Mesothelial cell of epicardium (in vitro differentiated cells): ENCODE results near the gene NCAPD2. TPM values are rescaled to one million over a fixed set of nuclear protein-coding genes. Genes with fewer than 3 reads are reported as not detected.
A peak's percentile ranks its signal among the peaks of the same experiment; 100 is the strongest.

Source experiments
- DNase-seq, 2 experiments: peaks; one replicate each; pipeline ENCODE4 v3.0.0; 2021; ENCODE audit warnings: low spot score in 2 of 2; ENCODE audit not compliant: unreplicated experiment in 2 of 2
- H3K27ac Mint-ChIP-seq: 2 replicates; pipeline ENCODE4 v1.8.0; 2021; ENCODE audit warnings: mixed read lengths
- H3K27me3 Mint-ChIP-seq: 2 replicates; pipeline ENCODE4 v1.8.0; 2021; ENCODE audit warnings: low read depth, mixed read lengths
- H3K36me3 Mint-ChIP-seq: 2 replicates; pipeline ENCODE4 v1.8.0; 2021; ENCODE audit warnings: mixed read lengths
- H3K4me1 Mint-ChIP-seq: 2 replicates; pipeline ENCODE4 v1.8.0; 2021; ENCODE audit warnings: mixed read lengths
- H3K4me3 Mint-ChIP-seq: 2 replicates; pipeline ENCODE4 v1.8.0; 2021; ENCODE audit warnings: mild to moderate bottlenecking, moderate library complexity, mixed read lengths
- H3K9me3 Mint-ChIP-seq: 2 replicates; pipeline ENCODE4 v1.8.0; 2021; ENCODE audit warnings: mixed read lengths
- total RNA-seq: library from RNA; stranded (reverse); gene quantifications from 3 replicates; pipeline ENCODE4 v1.2.1, GENCODE V29; 2021
- TF ChIP-seq, protein P1 (sequence below): fragments of 200-600 bp; sonication (generic); IDR thresholded peaks from one replicate; pipeline ENCODE4 v1.5.0; 2021; ENCODE audit warnings: antibody characterized with exemption; ENCODE audit not compliant: unreplicated experiment

The NCAPD2 gene
- total RNA-seq, 1 donor from 2014 or later = 56.3 TPM

DNA sequence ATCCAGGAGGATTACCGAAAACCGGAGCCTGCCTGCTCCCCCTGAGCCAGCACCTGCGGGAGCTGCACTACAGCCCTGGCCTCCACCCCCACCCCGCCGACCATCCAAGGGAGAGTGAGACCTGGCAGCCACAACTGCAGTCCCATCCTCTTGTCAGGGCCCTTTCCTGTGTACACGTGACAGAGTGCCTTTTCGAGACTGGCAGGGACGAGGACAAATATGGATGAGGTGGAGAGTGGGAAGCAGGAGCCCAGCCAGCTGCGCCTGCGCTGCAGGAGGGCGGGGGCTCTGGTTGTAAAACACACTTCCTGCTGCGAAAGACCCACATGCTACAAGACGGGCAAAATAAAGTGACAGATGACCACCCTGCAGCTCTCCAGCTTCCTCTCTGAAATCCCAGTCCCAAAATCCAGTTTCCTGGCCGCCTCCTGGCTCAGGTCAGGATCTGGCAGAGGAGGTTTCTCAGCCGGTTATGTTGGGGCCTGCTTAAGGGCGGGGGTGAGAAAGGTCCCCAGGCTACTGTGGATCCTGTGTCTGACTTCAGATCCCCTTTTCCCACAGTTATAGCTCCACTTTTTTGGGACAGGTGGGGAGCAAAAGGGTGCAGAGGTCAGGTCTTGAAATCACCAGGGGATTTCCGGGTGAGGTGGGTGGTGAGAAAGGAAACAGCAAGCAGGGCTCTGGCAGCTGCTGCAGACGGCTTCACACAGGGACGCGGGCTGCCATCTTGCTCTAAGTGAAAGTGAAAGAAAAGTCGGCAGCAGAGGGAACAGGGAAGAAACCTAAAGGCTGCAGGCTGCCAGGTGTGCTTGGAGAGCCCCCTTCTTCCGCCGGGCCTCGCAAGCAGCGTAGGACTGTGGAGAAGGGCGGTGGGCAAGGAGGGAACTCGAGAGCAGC lies 42.3 kb upstream of the NCAPD2 start, which contains the start of gene TAPBPL:
Gene TAPBPL, plus strand, starts transcription at position 695 of the 897 bp plus-strand sequence. CDS start 207 bp downstream, outside the sequence.
- Mint-ChIP-seq H3K36me3 (peaks cover 3% of the 10 kb centered on the region), H3K27ac (peak within 1 kb of the TSS; percentile 93), H3K4me3 (peak within 1 kb of the TSS; percentile 78), H3K4me1 (peaks cover 26% of the 10 kb centered on the region), H3K27me3 (no peaks in the 10 kb centered on the region), H3K9me3 (no peaks in the 10 kb centered on the region)
- peak in 1 of 2 experiments; percentile 62 for DNase-seq
- TF ChIP-seq, protein P1, sequence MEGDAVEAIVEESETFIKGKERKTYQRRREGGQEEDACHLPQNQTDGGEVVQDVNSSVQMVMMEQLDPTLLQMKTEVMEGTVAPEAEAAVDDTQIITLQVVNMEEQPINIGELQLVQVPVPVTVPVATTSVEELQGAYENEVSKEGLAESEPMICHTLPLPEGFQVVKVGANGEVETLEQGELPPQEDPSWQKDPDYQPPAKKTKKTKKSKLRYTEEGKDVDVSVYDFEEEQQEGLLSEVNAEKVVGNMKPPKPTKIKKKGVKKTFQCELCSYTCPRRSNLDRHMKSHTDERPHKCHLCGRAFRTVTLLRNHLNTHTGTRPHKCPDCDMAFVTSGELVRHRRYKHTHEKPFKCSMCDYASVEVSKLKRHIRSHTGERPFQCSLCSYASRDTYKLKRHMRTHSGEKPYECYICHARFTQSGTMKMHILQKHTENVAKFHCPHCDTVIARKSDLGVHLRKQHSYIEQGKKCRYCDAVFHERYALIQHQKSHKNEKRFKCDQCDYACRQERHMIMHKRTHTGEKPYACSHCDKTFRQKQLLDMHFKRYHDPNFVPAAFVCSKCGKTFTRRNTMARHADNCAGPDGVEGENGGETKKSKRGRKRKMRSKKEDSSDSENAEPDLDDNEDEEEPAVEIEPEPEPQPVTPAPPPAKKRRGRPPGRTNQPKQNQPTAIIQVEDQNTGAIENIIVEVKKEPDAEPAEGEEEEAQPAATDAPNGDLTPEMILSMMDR = no peak

DNA sequence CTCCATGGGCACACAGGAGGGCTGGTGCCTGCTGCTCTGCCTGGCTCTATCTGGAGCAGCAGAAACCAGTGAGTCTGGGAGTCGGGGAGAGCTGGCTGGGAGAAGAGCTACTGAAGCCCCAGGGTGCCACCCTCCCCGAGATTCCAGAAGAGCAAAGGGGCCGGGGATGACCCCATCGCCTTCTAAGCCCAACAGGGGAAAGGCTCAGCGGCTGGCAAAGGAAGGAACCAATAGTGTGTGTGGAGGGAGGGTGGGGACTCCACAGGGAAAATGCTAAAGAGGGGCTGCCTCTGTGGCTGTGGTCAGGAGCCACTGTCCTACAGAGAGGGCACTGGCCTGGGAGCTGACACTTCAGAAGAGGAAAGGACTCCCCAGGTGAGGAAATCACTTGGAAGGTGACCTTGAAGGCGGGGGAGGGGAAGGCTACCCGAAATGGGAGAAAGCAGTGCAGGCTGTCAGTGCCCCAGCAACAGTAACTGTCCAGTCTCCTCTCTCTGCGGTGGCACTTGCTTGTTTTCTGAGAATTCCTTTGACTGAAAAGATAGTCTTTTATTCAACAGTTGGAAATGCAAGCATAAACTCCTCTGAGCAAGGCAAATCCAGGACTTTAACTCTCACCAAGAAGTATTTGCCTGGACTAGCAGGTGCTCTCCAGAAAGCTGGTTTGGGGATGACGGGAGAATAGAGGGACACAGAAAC lies 41.5 kb upstream of the NCAPD2 start:
- H3K27ac Mint-ChIP-seq = peak overlapping the region; percentile 93
- peak overlapping the region; percentile 78 for H3K4me3 Mint-ChIP-seq
- no peaks in the 10 kb centered on the region for H3K9me3 Mint-ChIP-seq
- no peak for DNase-seq
- peaks cover 26% of the 10 kb centered on the region for H3K4me1 Mint-ChIP-seq
- H3K36me3 Mint-ChIP-seq = peaks cover 3% of the 10 kb centered on the region
- TF ChIP-seq, protein P1 = no peak
- H3K27me3 Mint-ChIP-seq = no peaks in the 10 kb centered on the region

DNA sequence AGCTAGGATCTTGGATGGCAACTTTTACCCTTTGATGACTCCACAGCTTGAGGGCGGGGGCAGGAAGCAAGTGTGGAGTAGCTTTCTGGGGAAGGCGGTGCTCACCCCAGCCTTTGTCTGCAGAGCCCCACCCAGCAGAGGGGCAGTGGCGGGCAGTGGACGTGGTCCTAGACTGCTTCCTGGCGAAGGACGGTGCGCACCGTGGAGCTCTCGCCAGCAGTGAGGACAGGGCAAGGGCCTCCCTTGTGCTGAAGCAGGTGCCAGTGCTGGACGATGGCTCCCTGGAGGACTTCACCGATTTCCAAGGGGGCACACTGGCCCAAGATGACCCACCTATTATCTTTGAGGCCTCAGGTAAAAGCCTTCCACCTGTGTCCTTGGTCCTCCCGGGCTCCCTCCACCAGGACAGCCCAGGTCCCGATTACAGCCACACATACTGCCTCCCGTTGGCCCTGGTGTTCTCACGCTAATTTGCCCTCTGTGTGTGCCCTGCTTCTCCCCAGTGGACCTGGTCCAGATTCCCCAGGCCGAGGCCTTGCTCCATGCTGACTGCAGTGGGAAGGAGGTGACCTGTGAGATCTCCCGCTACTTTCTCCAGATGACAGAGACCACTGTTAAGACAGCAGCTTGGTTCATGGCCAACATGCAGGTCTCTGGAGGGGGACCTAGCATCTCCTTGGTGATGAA lies 40.8 kb upstream of the NCAPD2 start:
- Mint-ChIP-seq H3K27me3 (no peaks in the 10 kb centered on the region), H3K36me3 (peaks cover 2% of the 10 kb centered on the region), H3K9me3 (no peaks in the 10 kb centered on the region), H3K27ac (peak overlapping the region; percentile 93), H3K4me1 (peaks cover 26% of the 10 kb centered on the region), H3K4me3 (no peak overlapping the region)
- DNase-seq = no peak
- TF ChIP-seq, protein P1 = no peak

DNA sequence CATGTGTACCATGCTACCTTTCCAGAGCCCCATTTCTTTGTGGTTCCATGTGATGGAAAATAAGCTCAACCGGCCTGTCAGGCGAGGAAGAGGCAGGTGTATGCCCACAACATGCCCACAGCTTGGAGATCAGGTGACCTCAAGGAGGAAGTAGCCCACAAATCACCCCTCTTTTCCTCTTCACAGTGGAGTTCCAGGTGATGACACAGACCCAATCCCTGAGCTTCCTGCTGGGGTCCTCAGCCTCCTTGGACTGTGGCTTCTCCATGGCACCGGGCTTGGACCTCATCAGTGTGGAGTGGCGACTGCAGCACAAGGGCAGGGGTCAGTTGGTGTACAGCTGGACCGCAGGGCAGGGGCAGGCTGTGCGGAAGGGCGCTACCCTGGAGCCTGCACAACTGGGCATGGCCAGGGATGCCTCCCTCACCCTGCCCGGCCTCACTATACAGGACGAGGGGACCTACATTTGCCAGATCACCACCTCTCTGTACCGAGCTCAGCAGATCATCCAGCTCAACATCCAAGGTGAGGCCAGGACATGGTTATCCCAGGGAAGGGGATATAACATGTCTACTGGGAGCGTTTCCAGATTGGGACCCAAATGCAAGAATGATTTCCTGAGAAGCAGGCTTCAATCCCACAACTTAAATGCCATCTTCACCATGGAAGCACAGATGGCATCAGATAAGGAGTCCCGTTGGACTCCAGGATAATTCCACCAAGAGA lies 36.5 kb upstream of the NCAPD2 start:
- H3K4me3 Mint-ChIP-seq = no peak overlapping the region
- H3K27ac Mint-ChIP-seq = no peak overlapping the region
- no peaks in the 10 kb centered on the region for H3K27me3 Mint-ChIP-seq
- TF ChIP-seq, protein P1 = no peak
- DNase-seq = no peak
- H3K9me3 Mint-ChIP-seq = no peaks in the 10 kb centered on the region
- H3K36me3 Mint-ChIP-seq = peaks cover 5% of the 10 kb centered on the region
- H3K4me1 Mint-ChIP-seq = peaks cover 3% of the 10 kb centered on the region

DNA sequence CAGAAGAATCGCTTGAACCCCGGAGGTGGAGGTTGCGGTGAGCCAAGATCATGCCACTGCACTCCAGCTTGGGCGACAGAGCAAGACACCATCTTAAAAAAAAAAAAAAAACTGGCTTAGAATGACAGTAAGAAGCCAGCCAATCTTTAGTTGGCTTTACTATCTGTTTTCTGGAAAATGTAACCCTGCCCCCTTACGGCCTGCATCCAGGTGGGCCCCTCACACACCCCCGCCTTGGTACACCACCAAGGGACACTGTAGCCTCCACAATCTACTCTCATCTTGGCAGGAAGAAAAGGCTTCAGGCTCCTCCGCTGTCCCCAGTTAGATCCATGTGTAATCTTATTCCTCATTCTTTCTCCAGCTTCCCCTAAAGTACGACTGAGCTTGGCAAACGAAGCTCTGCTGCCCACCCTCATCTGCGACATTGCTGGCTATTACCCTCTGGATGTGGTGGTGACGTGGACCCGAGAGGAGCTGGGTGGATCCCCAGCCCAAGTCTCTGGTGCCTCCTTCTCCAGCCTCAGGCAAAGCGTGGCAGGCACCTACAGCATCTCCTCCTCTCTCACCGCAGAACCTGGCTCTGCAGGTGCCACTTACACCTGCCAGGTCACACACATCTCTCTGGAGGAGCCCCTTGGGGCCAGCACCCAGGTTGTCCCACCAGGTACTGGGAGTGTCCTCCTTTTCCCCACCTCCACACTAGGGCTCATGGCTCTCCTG lies 35.5 kb upstream of the NCAPD2 start:
- Mint-ChIP-seq H3K9me3 (no peaks in the 10 kb centered on the region), H3K4me3 (no peak overlapping the region), H3K36me3 (peaks cover 5% of the 10 kb centered on the region), H3K4me1 (no peaks in the 10 kb centered on the region), H3K27me3 (no peaks in the 10 kb centered on the region), H3K27ac (no peak overlapping the region)
- TF ChIP-seq, protein P1 = no peak
- DNase-seq = no peak
